ENCODE results near the gene BST1.

DNA sequence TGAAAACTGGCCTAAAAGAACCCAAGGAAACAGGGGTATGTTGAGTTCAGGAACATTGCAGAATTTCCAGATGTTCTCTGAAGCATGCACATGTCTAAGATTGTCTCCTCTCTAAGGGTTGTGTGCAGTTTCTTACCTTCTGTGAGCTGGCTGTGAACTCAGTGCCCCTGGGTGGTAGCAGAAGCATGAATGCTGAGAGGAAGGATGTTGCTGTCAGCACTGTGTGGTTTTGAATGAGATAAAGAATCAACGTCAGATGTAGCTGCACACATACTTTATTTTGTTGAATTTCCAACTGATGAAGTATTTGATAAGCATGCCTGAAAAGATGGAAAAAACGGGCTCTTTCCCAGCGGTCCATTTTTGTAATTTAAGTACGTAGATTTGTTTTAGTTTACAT lies 51.5 kb downstream of the BST1 start:
- TF ChIP-seq ZFX (IDR thresholded peaks at IDR 0.05), result no peak
- TF ChIP-seq, protein P1, sequence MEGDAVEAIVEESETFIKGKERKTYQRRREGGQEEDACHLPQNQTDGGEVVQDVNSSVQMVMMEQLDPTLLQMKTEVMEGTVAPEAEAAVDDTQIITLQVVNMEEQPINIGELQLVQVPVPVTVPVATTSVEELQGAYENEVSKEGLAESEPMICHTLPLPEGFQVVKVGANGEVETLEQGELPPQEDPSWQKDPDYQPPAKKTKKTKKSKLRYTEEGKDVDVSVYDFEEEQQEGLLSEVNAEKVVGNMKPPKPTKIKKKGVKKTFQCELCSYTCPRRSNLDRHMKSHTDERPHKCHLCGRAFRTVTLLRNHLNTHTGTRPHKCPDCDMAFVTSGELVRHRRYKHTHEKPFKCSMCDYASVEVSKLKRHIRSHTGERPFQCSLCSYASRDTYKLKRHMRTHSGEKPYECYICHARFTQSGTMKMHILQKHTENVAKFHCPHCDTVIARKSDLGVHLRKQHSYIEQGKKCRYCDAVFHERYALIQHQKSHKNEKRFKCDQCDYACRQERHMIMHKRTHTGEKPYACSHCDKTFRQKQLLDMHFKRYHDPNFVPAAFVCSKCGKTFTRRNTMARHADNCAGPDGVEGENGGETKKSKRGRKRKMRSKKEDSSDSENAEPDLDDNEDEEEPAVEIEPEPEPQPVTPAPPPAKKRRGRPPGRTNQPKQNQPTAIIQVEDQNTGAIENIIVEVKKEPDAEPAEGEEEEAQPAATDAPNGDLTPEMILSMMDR (conservative IDR thresholded peaks at IDR 0.05), result no peak

All from C4-2B (cell line).